ENCODE data around the gene LGR5. TPM values are rescaled to one million over a fixed set of nuclear protein-coding genes. Genes with fewer than 3 reads are reported as not detected.

LGR5 gene
- polyA plus RNA-seq, 1 donor (not counting 4 experiments of a cell fraction or from before 2014, with no cell fraction given), result 0.05 TPM

GRCh38 chr12:71601546-71601945 is 161.9 kb downstream of the LGR5 start:
- Histone ChIP-seq H3K27me3 (ENCODE audit: control insufficient read depth, extremely low read depth, insufficient read depth, low read length) (no peaks in the 10 kb centered on the region), H2AFZ (ENCODE audit: control insufficient read depth, low read length) (no peak overlapping the region), H3K27ac (ENCODE audit: control insufficient read depth, insufficient read depth, low read length) (no peak overlapping the region), H3K4me3 (ENCODE audit: control insufficient read depth in 2 of 3, extremely low read depth in 1 of 3, insufficient read depth in 2 of 3, low read depth in 1 of 3, low read length in 3 of 3) (no peak overlapping the region), H3K4me1 (ENCODE audit: control insufficient read depth, extremely low read depth, insufficient read depth, low read length) (no peaks in the 10 kb centered on the region), H3K9ac (ENCODE audit: control insufficient read depth, extremely low read depth, insufficient read depth, low read length) (no peak overlapping the region), H3K9me1 (ENCODE audit: control insufficient read depth, extremely low read depth, insufficient read depth, low read length) (no peaks in the 10 kb centered on the region), H3K36me3 (ENCODE audit: control insufficient read depth in 2 of 2, extremely low read depth in 1 of 2, insufficient read depth in 2 of 2, low read length in 2 of 2) (peaks cover 0 to 6% of the 10 kb centered on the region in 2 experiments), H3K79me2 (ENCODE audit: control insufficient read depth, insufficient read depth, low read length) (no peaks in the 10 kb centered on the region), H3K9me3 (ENCODE audit: control insufficient read depth, low read depth, low read length) (no peaks in the 10 kb centered on the region), H3K4me2 (ENCODE audit: control insufficient read depth, extremely low read depth, insufficient read depth, low read depth, low read length) (no peak overlapping the region), H4K20me1 (ENCODE audit: control insufficient read depth, extremely low read depth, insufficient read depth, low read length) (no peaks in the 10 kb centered on the region)
- DNase-seq (ENCODE audit: low read depth, low spot score) (no peak), FAIRE-seq (no peak)
- dilution Hi-C loops (cut with MboI; ENCODE audit: extremely low pct_ligation_motif_present, low sequenced_read_pairs), result no loop called here
- no peak for TF ChIP-seq EZH2 (IDR thresholded peaks at IDR 0.05; ENCODE audit: low read length)
- no peak for TF ChIP-seq CTCF (optimal IDR thresholded peaks at IDR 0.05 in 1 of 3, IDR thresholded peaks at IDR 0.05 in 1 of 3, conservative IDR thresholded peaks at IDR 0.05 in 1 of 3; ENCODE audit: extremely low read depth in 1 of 3, insufficient read depth in 2 of 3, low read length in 3 of 3)

GRCh38 chr12:71602761-71603577 is 163.4 kb downstream of the LGR5 start:
- Histone ChIP-seq H4K20me1 (ENCODE audit: control insufficient read depth, extremely low read depth, insufficient read depth, low read length) (no peaks in the 10 kb centered on the region), H3K27ac (ENCODE audit: control insufficient read depth, insufficient read depth, low read length) (no peak overlapping the region), H3K27me3 (ENCODE audit: control insufficient read depth, extremely low read depth, insufficient read depth, low read length) (no peaks in the 10 kb centered on the region), H3K79me2 (ENCODE audit: control insufficient read depth, insufficient read depth, low read length) (no peaks in the 10 kb centered on the region), H2AFZ (ENCODE audit: control insufficient read depth, low read length) (no peak overlapping the region), H3K9ac (ENCODE audit: control insufficient read depth, extremely low read depth, insufficient read depth, low read length) (no peak overlapping the region), H3K9me1 (ENCODE audit: control insufficient read depth, extremely low read depth, insufficient read depth, low read length) (no peaks in the 10 kb centered on the region), H3K36me3 (ENCODE audit: control insufficient read depth in 2 of 2, extremely low read depth in 1 of 2, insufficient read depth in 2 of 2, low read length in 2 of 2) (peaks cover 4 to 9% of the 10 kb centered on the region in 2 experiments), H3K4me2 (ENCODE audit: control insufficient read depth, extremely low read depth, insufficient read depth, low read depth, low read length) (no peak overlapping the region), H3K4me1 (ENCODE audit: control insufficient read depth, extremely low read depth, insufficient read depth, low read length) (no peaks in the 10 kb centered on the region), H3K4me3 (ENCODE audit: control insufficient read depth in 2 of 3, extremely low read depth in 1 of 3, insufficient read depth in 2 of 3, low read depth in 1 of 3, low read length in 3 of 3) (no peak overlapping the region), H3K9me3 (ENCODE audit: control insufficient read depth, low read depth, low read length) (no peaks in the 10 kb centered on the region)
- dilution Hi-C loops (cut with MboI; ENCODE audit: extremely low pct_ligation_motif_present, low sequenced_read_pairs), result no loop called here
- TF ChIP-seq CTCF (optimal IDR thresholded peaks at IDR 0.05 in 1 of 3, IDR thresholded peaks at IDR 0.05 in 1 of 3, conservative IDR thresholded peaks at IDR 0.05 in 1 of 3; ENCODE audit: extremely low read depth in 1 of 3, insufficient read depth in 2 of 3, low read length in 3 of 3) (no peak), EZH2 (IDR thresholded peaks at IDR 0.05; ENCODE audit: low read length) (no peak)
- DNase-seq (ENCODE audit: low read depth, low spot score) (no peak), FAIRE-seq (no peak)
